ENCODE results near the gene CHST11.

Gene CHST11

DNA sequence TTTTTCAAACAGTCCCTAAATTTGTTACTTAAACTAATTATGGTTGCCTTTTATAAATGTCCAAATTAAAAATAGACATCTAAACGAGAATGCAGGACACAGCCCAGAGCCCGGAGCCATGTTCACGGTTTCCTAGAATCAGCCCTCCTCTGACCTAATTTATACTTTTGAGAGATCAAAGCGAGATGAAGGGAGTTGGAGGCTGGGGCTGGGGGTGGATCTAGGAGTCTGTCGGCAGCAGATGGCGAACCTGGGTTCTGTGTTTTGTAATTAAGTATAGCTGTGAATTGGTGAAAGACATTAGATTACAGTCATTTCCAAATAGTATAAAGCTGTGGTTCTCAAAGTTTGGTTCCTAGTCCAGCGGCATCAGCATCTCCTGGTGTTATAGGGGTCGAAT is 291.2 kb downstream of the CHST11 start:
- no peak for DNase-seq

DNA sequence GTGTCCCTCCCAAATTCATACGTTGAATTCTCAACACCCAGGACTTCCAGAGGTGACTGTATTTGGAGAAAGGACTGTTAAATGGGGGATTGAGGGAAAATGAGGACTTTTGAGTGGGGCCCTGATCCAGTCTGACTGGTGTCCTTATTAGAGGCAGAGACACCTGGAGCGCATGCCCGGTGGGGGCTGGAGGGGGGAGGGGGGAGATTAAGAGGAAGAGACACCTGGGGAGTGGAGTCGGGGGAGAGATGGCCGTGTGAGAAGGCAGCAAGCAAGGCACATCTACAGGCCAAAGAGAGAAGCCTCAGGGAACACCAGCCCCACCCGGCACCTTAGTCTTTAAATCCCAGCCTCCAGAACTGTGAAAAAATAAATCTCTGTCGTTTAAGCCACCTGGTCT is 291.6 kb downstream of the CHST11 start:
- no peak for DNase-seq

DNA sequence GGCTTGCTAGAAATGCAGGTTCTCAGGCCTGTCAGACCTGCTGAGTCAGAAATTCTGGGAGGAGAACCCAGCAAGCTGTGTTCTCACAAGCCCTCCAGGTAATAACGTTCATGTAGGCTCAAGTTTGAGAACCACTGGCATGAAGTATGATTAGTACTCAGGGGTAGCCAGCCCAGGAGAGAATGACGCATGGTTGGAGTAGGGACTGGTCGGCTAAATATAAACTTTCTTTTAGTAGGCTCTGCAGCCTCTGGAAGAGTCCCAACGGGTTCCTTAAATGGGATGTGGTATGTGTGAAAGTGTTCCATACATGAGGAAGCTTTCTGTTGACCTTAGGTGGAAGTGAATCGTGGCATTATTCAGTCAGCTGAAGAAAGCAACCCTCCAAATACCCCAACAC is 292.0 kb downstream of the CHST11 start:
- no peak for DNase-seq

DNA sequence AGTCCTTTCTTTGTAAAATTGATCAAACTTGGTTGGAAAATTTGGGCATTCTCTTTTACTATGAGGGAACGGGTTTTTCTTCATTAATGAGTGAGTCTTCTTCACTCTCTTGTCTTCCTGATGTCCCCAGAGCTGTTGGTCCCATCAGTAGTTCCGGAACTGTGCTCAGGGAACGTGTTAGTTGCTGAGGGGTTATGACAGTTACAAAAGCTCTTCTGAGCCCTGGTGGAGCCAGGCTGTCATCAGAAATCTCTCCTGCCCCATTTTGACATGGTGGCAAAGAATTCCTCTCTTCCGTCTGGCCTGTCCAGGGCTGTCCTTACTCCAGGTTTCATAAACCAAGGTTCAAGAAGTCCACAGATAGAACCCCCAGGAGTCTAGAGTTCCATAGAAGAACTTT is 292.8 kb downstream of the CHST11 start:
- no peak for DNase-seq

DNA sequence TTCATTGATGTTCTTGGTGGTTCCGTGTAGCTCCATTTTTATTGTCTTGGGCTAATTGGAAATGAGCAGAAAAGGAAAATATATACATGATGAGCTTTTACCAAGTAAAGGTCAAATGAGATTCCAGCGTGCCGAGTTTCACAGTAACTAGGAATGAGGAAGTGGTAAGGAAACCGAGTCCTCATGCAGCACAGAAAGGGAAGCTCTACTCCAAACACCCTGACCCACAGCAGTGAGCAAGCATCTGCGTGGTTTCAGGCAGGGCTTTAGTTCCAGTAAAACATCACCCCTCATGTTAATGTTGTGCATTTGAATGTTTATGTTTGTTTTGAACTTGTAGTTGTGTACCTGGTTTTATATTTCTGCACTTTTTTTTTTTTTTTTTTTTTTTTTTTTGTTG is 293.3 kb downstream of the CHST11 start:
- DNase-seq = no peak

DNA sequence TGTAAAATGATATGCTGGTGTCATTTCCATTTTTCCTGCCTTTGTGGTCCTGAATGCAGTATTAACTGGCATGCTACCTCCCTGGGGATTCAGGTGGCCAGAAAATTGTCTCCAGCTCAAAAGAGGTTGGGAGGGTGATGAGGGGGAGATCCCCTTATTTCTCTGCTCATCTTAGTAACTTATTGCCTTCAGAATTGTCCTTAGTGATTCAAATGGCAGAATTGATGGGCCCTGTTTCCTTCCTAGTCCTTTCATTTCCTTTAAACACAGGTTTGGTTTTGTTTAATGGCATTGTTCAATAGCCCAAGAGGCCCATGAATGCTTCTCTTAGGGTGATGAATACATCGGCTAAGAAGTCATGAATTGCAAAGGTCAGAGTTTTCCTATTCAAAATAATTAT is 294.4 kb downstream of the CHST11 start:
- DNase-seq = no peak

DNA sequence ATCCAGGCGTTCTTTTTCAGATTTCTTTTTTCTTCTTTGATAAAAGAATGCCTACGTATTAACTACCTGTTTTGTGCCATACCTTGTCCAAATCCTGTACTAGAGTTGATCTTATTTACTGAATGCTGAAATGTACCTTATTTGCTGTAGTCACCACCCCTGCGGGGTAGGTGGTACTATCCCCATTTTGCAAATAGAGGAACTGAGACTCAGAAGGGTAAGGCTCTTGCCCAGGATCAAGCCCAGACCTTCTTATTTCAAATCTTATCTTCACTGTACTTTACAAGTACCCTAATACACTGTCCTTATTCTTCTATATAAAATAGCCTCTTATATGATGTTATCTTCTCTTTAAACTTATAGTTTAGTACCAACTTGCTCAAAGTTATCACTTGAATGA is 294.8 kb downstream of the CHST11 start:
- no peak for DNase-seq

DNA sequence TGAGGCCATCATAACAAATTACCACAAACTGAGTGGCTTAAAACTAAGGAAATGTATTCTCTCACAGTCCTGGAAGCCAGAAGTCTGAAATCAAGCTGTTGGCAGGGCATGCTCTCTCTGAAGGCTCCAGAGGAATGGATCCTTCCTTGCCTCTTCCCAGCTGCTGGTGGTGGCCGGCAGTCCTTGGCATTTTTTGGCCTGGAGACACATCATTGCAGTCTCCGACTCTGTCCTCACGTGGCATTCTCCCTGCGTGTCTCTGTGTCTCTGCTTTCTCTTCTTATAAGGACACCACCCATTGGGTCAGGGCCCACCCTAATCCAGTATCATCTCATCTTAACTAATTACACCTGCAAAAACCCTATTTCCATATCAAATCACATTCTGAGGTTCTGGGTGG is 295.3 kb downstream of the CHST11 start:
- no peak for DNase-seq

DNA sequence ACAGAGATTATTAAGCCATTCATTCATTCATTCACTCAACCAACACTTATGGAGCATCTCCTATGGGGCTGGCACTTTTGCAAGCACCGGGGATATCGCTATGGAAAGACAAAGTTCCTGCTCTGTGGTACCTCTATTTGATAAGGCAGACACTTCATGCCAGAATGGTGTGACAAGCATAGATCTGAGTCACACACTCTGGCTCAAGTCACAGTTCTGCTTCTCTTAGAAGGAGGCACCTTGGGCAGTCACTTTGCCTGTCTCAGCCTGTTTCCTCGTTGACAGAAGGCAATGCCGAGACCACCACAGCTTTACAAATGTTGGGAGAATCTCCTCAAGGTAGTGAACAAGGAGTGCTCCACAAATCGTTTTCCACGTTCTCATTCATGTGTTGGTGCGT is 296.1 kb downstream of the CHST11 start:
- no peak for DNase-seq

DNA sequence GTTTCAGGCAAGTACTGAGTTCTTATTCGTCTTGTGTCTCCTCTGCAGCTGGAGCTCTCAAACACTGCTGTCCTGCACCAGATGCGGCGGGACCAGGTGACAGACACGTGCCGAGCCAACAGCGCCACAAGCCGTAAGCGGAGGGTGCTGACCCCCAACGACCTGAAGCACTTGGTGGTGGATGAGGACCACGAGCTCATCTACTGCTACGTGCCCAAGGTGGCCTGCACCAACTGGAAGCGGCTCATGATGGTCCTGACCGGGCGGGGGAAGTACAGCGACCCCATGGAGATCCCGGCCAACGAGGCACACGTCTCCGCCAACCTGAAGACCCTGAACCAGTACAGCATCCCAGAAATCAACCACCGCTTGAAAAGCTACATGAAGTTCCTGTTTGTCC is 300.2 kb downstream of the CHST11 start:
- no peak for DNase-seq

DNA sequence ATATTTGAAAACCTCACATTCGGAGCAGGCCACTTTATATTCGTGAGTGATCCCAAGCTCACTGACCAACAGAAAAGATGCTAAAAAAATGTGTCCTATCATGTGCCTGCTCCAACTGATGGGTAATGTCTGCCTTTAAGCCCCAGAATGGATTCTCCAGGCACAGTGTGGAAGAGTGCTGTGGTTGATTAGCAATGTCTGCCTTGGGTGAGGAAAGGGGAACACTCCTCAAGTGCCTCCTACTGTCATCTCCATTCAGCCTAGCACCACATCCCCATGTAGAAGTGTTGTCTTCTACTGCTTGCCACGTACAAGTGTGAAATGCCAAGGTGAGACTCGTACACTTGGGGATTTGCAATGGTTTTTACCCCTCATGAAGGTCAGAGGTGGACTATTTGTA is 302.0 kb downstream of the CHST11 start:
- DNase-seq = no peak

DNA sequence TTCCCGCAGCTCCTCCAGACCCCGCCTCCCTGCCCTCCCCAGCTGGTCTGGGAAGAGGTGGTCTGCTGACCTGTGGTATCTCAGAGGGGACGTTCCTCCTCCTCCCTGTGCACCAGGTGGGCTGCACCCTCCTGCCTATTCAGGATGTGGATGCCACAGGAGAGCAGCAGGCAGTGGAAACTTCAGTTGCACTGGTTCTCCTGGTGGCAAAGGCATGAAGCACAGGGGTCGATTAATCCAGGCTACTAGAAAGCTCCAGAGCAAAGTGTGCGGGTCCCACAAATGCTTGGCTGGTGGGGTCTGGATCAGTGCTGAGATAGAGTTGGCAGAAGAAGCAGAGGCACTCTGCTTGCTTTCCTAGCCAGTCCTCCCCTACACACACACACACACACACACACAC is 304.3 kb downstream of the CHST11 start:
- no peak for DNase-seq

DNA sequence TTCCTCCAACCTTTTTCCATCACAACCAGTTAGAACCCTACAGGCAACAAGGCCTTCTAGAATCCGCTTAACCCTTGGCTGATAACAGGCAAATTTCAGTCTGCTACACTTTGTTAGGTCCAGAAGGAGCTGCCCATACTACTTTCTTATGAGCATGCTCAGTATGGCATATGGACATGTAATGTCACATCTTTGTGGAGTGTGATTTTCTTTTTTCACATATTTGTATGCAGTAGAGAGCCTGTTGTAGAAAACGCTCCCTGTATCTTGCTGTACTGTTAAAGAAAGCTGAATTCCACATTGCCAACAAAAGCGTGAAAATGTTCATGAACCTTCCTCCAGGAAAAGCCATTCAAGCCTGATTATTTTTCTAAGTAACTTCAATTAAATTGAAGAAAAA is 304.9 kb downstream of the CHST11 start:
- no peak for DNase-seq

DNA sequence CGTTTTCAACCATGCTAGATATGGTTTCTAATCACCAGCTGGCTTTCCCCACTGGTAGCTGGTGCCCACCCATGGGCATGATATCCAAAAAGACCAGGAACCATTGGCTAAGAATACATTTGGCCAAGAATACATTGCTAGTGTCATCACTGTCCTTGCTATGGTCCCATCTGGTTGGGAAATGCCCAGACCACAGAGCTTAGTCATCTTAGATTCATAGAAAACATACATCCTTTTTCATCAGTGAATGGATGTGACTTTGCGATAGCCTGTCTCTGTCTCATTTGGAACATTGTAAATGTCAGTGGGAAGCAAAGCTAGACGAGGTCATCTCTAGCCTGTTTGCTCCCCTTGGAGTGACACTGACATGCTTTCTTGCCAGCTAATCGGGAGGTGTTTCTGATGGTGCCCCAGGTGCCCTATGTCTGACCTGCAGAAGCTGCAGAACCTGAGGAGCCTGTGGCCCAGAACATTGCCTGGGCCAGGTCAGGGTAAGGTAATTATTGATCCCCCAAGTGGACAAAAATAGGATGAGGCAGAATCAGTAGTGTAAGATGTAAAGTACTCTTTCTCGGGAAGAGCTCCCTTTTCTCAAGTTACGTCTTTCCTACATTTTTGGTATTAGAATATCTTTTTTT is 306.5 kb downstream of the CHST11 start:
- DNase-seq = no peak

DNA sequence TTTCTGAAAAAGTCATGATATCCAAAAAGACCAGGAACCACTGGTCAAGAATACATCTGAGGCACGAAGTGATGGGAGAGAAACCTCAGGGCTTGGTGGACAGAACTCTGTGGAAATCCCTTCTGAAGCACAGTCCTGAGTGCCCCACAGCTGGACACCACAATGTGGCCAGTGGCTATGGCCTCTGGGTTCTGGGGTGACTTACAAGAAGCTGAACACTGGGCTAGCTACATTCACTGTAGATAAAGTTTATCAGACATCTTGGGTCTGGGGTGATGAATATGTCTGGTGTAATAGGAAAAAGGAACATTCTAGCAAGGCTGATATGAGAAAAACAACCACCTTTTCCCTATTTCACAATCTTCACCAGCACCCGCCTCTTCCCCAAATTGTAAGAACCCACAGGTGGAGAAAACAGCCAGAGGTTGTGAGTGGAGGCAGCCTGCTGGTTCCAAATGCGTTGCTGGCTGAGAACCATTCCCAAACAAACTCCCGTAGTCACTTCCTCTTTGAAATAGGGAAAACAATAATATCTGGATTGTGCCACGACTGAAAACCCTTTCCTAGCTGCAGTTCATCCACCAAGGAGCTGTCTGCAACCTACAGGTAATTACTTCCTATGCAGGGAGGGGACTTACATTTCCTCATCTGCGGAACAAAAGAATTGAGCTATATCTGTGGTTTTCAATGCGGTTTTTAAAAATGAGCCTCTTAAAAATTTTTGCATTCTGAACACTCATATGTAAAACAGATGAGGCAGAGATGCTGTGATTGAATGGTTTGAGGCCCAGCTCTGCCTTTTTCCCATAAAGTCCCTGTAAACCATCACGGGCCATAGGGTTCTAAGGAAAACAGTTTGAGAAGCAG is 307.7 kb downstream of the CHST11 start:
- DNase-seq = no peak

DNA sequence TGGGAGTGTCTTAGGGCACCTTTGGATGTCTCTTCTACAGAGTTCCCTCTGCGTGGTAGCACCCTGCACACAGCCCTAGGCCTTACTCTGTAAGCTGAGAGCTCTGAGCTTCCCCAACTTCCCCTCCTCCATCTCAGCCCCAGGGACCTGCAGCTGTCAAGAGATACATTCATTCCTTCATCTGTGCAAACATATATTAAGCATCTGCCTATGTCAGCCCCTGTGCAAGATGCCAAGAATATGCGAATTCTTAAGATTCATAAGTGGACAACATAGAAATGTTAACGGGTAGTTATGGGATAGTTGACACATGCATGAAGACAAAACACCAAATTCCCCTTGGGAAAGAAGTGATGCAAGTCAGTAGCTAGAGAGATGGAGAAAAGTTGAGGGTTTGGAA is 310.5 kb downstream of the CHST11 start:
- no peak for DNase-seq

DNA sequence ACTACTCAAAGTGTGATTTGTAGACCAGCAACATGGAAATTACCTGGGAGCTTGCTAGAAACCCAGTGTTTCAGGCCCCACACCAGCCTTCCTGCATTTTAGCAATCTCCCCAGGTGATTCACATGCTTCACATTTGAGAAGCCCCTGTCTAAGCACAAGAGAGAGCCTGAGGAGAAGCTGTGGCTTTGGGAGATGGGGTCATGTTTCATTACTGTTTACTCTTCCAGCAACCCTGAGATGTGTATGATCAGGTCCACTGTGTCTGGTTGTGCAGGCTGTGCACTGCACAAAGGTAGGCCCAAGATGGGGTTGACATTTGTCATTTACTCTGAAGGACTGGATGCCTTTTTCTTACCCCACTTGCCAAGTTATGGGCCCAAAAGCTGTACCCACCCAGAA is 311.3 kb downstream of the CHST11 start:
- no peak for DNase-seq

DNA sequence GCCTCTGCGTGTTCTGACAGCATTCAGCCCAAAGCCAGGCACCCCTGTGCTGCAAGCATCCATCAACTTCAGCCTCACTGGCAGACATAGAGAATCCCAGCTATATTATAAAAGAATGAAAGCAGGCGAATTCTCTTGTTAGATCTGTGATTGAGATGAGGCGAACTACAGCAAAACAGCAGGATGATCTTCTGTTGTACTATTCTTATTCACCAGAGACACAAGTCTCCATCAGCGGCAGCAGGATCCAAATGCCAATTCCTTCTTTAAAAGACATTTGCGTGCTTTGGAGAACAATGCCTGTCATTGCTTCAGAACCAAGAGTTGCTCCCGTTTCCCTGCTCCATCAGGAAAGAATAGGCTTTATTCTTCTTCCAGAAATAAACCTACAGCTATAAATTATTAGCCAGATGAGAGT is 312.4 kb downstream of the CHST11 start:
- DNase-seq = no peak

DNA sequence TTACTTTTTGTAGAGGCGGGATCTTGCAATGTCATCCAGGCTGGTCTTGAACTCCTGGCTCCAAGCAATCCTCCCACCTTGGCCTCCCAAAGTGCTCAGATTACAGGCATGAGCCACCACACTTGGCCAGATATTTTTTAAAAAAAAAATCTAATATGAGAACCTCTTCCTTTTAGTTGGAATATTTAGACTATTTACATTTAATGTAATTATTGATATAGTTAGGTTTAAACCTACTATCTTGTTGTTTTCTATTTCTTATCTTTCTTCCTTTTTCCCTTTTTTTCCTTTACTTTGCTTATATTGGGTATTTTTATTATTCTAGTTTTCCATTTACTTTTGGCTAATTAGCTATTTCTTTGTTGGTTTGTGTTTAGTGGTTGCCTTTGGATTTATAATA is 315.6 kb downstream of the CHST11 start:
- no peak for DNase-seq

DNA sequence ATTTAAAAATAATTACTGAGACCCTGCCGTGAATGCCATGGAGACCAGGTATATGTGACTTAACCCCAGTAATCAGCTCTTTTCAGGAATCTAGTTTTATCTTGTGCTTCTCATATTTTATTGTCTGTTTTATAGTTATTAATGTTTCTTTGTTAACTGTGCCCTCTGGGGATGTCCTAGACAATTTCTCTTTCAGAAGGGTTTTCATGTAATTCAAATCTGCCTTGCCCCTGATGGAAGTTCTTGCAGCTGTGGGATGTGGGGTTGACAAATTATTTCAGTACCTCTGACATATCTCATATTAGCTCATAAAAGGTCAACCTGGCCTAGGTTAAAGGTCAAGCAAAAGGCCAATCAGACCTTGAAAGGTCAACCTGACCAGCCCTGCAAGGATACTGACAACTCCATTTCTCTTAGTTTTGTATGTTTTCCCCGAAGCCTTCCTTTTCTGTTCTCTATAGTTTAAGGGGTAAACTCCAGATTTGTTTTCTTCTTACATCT is 319.0 kb downstream of the CHST11 start:
- DNase-seq = no peak

DNA sequence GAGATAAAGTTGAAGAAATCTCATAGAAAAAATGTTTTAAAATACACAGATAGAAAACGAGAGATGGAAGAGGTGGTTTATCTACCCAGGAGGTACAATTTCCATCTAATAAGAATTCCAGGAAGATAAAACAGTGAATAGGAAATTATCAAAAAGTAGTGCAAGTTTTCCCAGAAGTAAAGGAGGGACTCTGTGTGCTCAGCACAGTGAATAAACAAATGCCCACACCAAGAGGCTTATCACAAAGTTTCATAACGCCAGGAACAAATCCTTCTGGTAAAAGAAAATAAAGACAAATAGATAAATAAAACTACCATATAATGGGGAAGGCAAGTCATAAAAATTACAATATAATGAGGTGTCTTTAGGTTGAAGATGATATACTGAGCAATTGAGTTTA is 322.4 kb downstream of the CHST11 start:
- no peak for DNase-seq

DNA sequence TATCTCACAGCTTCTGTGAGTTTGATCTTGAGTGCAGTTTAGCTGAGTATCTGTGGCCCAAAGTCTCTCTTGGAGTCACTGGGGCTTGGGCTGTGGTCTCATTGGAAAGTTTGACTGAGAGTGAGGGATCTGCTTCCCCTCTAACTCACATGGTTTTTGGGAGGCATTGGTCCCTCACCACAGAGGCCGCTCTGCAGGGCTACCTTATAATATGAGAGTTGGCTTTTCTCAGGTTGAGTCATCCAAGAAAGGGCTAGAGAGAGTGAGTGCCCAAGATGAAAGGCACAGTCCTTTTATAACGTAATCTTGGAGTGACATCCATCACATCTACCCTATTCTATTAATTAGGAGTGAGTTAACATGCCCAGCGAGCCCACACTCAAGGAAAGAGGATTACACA is 325.5 kb downstream of the CHST11 start:
- DNase-seq = no peak

DNA sequence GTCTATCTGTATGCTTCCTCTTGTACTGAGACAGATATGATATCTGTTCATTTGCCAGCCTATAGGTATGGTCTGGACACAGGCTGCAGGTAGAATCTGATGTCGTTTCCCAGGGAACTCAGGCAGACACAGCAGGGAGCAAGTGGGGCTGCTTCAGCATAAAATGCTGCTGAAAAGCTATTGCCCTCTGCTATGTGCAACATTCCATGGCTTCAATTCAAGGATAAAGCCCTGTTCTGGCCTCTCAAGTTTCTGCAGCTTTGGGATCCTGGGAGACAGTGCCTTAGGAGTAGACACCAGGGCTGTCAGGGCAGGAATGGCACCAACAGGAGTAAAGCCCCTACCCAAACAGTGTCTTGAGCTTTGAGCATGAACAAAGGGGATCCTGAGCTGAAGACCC is 327.8 kb downstream of the CHST11 start:
- no peak for DNase-seq

DNA sequence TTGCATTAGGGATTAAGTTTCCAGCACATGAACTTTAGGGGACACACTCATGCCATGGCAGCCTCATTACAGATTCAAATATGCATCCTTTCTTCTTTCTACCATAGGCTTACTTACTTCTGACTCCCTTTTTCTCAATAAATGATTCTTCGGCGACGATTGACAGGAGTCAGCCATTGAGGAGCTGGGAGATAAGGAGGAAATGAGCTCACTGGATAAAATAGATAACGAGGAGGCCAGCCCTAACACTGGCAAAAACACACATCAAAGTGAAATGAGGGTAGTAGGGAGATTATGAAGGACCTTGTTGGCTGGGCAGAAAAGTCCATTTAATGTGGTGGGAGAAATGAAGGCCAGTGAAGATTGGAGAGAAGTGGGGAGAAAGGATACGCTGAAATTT is 329.1 kb downstream of the CHST11 start:
- DNase-seq = no peak

DNA sequence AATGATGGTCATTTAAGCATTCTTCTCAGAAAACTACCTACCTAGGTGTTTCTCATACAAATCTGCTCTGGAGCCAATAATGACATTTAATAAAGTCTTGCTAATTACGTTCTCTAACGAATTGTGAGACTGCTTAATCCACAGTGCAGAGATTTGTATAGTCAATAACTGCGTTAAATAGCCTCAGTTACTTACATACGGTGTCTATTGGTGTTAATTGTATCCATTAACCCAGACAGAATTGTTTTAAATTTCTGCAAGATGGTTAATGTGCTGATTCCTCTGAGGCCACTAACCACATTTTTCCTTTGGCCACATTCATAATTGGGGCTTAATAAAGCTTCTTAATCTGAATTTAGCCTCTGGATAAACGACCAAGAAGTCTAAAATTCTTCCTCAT is 329.6 kb downstream of the CHST11 start:
- DNase-seq = no peak
